Measurements from ENCODE around the gene LCE1D.

The LCE1D gene

DNA sequence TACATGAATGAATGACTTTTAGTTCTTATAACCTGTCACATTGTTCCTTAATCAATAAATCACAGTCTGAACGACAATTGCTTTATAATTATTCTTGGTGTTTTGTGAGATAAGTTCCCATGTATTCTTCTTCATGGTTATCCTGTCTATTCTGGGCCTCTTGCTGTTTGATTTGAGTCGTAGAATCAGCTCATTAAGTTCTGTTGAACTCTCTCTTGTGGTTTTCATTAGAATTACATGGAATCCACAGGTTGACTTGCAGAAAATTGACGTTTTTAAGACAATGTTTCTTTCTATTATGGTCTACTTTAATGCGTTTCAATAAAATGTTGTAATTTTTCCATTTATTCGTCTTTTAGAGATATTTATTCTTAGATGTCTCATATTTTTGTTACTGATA lies 26.8 kb downstream of the LCE1D start:
- DNase-seq (ENCODE audit: low read depth) = no peak
- no peak for TF ChIP-seq MYC (IDR thresholded peaks at IDR 0.05; ENCODE audit: low read depth, low read length)
- TF ChIP-seq, protein P1, sequence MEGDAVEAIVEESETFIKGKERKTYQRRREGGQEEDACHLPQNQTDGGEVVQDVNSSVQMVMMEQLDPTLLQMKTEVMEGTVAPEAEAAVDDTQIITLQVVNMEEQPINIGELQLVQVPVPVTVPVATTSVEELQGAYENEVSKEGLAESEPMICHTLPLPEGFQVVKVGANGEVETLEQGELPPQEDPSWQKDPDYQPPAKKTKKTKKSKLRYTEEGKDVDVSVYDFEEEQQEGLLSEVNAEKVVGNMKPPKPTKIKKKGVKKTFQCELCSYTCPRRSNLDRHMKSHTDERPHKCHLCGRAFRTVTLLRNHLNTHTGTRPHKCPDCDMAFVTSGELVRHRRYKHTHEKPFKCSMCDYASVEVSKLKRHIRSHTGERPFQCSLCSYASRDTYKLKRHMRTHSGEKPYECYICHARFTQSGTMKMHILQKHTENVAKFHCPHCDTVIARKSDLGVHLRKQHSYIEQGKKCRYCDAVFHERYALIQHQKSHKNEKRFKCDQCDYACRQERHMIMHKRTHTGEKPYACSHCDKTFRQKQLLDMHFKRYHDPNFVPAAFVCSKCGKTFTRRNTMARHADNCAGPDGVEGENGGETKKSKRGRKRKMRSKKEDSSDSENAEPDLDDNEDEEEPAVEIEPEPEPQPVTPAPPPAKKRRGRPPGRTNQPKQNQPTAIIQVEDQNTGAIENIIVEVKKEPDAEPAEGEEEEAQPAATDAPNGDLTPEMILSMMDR (IDR thresholded peaks at IDR 0.05; ENCODE audit: low read depth, low read length) = no peak
- TF ChIP-seq POLR2A (IDR thresholded peaks at IDR 0.05; ENCODE audit: extremely low read depth, insufficient read length) = no peak
- TF ChIP-seq, protein P2, sequence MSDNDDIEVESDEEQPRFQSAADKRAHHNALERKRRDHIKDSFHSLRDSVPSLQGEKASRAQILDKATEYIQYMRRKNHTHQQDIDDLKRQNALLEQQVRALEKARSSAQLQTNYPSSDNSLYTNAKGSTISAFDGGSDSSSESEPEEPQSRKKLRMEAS (IDR thresholded peaks at IDR 0.05; ENCODE audit: low read depth, low read length) = no peak
- no peak overlapping the region for H3K4me3 ChIP-seq (ENCODE audit: low read depth, low read length)

DNA sequence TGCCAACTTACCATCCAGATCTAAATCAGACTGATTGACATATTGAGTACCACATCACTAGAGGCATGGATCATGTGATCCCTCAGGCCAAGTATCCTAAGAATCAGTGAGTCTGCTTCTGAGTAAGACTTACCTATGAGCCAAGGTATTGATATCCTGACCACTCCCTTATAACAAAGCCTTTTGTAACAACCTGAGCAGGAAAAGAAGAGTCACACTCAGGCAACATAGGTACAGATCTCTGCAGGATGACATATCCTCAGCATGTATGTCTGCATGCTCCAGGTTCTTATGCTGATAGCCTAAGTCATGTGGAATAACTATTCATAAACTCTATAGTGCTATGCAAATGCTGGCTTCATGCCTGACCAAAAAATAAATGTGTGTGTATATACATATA lies 28.4 kb downstream of the LCE1D start:
- TF ChIP-seq, protein P2 (IDR thresholded peaks at IDR 0.05; ENCODE audit: low read depth, low read length) = no peak
- TF ChIP-seq MYC (IDR thresholded peaks at IDR 0.05; ENCODE audit: low read depth, low read length) = no peak
- TF ChIP-seq POLR2A (IDR thresholded peaks at IDR 0.05; ENCODE audit: extremely low read depth, insufficient read length) = no peak
- TF ChIP-seq, protein P1 (IDR thresholded peaks at IDR 0.05; ENCODE audit: low read depth, low read length) = no peak
- no peak for DNase-seq (ENCODE audit: low read depth)
- H3K4me3 ChIP-seq (ENCODE audit: low read depth, low read length) = no peak overlapping the region

DNA sequence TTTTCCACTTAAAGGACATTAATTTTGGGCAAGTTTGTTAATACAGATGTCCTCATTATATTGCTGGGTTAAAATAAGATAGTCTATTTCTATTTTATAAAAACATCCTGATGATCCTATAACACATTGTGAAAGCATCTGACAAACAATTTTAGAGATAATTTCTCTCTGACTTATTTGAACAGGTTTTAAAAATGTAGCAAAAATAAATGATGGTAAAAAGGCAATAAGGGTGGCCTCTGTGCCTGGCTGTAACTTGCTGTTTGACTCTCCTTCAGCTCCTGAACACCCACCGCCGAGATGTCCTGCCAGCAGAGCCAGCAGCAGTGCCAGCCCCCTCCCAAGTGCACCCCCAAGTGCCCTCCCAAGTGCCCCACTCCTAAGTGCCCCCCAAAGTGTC lies 30.7 kb downstream of the LCE1D start, which contains the start of gene LCE1A:
Gene LCE1A (plus strand): TSS at position 301 of the 400 bp plus-strand sequence. CDS start 0 bp downstream, at position 301.
- no peak within 1 kb of the TSS for H3K4me3 ChIP-seq (ENCODE audit: low read depth, low read length)
- no peak for DNase-seq (ENCODE audit: low read depth)
- TF ChIP-seq, protein P1 (IDR thresholded peaks at IDR 0.05; ENCODE audit: low read depth, low read length) = no peak
- TF ChIP-seq MYC (IDR thresholded peaks at IDR 0.05; ENCODE audit: low read depth, low read length) = no peak
- TF ChIP-seq POLR2A (IDR thresholded peaks at IDR 0.05; ENCODE audit: extremely low read depth, insufficient read length) = no peak
- TF ChIP-seq, protein P2 (IDR thresholded peaks at IDR 0.05; ENCODE audit: low read depth, low read length) = no peak

DNA sequence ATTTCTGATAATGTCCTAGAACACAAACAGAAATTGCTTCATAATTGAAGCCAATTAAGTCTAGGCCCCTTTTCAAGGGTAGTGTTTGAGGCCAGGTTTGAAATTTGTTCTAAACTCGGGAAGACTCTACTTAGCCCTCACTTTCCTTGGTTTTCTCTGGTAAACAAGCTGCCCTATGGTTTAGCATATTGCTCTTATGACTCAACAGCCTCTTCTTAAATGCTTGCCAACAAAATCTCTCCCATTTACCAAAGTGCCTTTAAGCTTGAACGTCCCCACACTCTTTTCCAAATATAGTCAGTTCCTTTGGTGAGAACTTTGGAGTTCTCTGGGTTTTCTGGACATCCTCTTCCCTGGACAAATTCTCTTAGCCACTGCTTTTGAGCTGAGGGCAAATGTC lies 40.3 kb downstream of the LCE1D start:
- H3K4me3 ChIP-seq (ENCODE audit: low read depth, low read length) = no peak overlapping the region
- TF ChIP-seq POLR2A (IDR thresholded peaks at IDR 0.05; ENCODE audit: extremely low read depth, insufficient read length) = no peak
- TF ChIP-seq MYC (IDR thresholded peaks at IDR 0.05; ENCODE audit: low read depth, low read length) = no peak
- TF ChIP-seq, protein P1 (IDR thresholded peaks at IDR 0.05; ENCODE audit: low read depth, low read length) = no peak
- TF ChIP-seq, protein P2 (IDR thresholded peaks at IDR 0.05; ENCODE audit: low read depth, low read length) = no peak
- no peak for DNase-seq (ENCODE audit: low read depth)

DNA sequence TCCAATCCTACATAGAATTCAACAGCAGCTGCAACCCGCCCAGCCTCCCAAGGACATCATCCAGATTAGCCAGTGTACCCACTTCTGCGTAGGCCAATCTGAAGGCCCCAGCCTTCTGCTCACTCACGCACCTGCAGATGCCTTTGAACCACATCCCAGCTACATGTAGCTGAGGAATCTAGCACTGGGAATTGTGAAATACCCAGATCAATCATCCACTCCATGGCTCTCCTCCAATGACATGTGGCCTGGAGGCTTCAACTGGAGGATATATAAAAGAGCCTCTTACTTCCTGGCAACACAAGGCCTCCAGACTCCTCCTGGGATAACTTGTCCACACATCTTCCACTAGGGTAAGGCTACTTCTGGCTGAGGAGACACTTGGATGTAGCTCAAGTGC lies 46.0 kb downstream of the LCE1D start, which contains the start of gene LCE6A:
Gene LCE6A (plus strand): TSS at position 301 of the 400 bp plus-strand sequence. CDS start 665 bp downstream, outside the sequence.
- TF ChIP-seq, protein P2 (IDR thresholded peaks at IDR 0.05; ENCODE audit: low read depth, low read length) = no peak
- TF ChIP-seq POLR2A (IDR thresholded peaks at IDR 0.05; ENCODE audit: extremely low read depth, insufficient read length) = no peak
- TF ChIP-seq, protein P1 (IDR thresholded peaks at IDR 0.05; ENCODE audit: low read depth, low read length) = no peak
- no peak for TF ChIP-seq MYC (IDR thresholded peaks at IDR 0.05; ENCODE audit: low read depth, low read length)
- DNase-seq (ENCODE audit: low read depth) = no peak
- no peak within 1 kb of the TSS for H3K4me3 ChIP-seq (ENCODE audit: low read depth, low read length)
